Measurements from ENCODE around the gene CHST1.

DNA sequence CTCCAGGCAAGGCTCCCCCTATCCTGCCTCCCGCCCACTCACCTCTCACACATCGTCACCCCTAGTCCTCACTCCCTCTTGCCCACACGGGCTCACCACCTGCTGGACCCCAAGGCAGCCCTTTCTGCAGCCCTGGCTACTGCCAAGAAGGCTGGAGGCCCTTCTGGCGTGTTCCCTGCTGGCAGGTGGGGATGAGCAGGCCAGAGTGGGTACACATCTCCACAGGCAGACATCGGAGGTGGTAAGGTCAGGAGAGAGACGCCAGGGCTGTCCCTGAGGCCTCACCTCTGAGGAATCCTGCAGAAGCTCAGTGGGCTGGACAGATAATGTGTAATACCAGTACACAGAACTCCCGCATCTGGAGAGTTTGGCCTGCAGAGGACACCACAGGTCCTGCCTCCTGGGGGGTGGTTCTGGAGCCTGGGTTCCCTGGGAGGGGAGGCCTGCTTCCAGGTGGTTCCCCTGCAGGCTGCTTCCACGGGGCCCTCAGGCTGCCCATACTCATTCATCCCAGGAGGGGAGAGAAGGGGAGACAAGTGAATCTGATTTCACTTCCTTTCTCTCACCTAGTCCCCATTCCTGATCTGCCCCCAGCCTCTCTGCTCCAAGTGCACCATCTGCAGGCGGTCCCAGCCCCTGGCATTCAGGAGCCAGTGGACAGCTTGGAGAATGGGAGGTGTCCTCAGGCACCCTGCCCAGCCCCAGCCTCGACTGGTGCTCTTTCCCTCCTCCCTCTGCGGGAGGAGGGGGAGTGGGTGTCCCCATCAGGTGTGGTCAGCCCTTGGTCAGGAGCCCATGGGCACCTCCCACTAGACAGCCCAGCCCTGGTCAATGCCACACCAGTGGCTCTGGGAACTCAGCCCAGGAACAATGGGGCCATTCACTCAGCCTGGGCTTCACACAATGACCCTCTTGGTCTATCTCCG is 6.1 kb upstream of the CHST1 start:
- no peak for TF ChIP-seq EZH2 (IDR thresholded peaks at IDR 0.05; ENCODE audit: borderline replicate concordance, low read length)
- TF ChIP-seq, protein P1, sequence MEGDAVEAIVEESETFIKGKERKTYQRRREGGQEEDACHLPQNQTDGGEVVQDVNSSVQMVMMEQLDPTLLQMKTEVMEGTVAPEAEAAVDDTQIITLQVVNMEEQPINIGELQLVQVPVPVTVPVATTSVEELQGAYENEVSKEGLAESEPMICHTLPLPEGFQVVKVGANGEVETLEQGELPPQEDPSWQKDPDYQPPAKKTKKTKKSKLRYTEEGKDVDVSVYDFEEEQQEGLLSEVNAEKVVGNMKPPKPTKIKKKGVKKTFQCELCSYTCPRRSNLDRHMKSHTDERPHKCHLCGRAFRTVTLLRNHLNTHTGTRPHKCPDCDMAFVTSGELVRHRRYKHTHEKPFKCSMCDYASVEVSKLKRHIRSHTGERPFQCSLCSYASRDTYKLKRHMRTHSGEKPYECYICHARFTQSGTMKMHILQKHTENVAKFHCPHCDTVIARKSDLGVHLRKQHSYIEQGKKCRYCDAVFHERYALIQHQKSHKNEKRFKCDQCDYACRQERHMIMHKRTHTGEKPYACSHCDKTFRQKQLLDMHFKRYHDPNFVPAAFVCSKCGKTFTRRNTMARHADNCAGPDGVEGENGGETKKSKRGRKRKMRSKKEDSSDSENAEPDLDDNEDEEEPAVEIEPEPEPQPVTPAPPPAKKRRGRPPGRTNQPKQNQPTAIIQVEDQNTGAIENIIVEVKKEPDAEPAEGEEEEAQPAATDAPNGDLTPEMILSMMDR (IDR thresholded peaks at IDR 0.05; ENCODE audit: low read length) = no peak

Data from OCI-LY1 (cell line).